Esophagus squamous epithelium (tissue), 4 donors: ENCODE data around the gene ATF7IP.

Experiments
- POLR2A ChIP-seq, 4 donors: fragments of 450-650 bp; IDR thresholded peaks; one replicate each; pipeline ENCODE4 v1.6.1; 2017; ENCODE audit warnings: antibody characterized with exemption in 4 of 4, mild to moderate bottlenecking in 4 of 4, moderate library complexity in 3 of 4
- TF ChIP-seq, protein P1 (sequence below), 6 experiments: fragments of 450-650 bp in 4 of 6; fragments of 200-600 bp in 2 of 6; sonication (generic) in 2 of 6; IDR thresholded peaks; one replicate each; pipeline ENCODE4 v1.5.1; 2016 to 2019; ENCODE audit warnings: antibody characterized with exemption in 6 of 6, mild to moderate bottlenecking in 4 of 6, moderate library complexity in 4 of 6

- no peak for TF ChIP-seq POLR2A (IDR thresholded peaks at IDR 0.05)
- TF ChIP-seq, protein P1, sequence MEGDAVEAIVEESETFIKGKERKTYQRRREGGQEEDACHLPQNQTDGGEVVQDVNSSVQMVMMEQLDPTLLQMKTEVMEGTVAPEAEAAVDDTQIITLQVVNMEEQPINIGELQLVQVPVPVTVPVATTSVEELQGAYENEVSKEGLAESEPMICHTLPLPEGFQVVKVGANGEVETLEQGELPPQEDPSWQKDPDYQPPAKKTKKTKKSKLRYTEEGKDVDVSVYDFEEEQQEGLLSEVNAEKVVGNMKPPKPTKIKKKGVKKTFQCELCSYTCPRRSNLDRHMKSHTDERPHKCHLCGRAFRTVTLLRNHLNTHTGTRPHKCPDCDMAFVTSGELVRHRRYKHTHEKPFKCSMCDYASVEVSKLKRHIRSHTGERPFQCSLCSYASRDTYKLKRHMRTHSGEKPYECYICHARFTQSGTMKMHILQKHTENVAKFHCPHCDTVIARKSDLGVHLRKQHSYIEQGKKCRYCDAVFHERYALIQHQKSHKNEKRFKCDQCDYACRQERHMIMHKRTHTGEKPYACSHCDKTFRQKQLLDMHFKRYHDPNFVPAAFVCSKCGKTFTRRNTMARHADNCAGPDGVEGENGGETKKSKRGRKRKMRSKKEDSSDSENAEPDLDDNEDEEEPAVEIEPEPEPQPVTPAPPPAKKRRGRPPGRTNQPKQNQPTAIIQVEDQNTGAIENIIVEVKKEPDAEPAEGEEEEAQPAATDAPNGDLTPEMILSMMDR (IDR thresholded peaks at IDR 0.05), result no peak
Measured at GRCh38 chr12:14452865-14453264, 87.4 kb downstream of the ATF7IP start.
